ENCODE results near the gene LTB4R2. TPM values are rescaled to one million over a fixed set of nuclear protein-coding genes. Genes with fewer than 3 reads are reported as not detected.

Gene LTB4R2
- total RNA-seq, 4 donors from 2014 or later: 4.4 to 81.5 (median 7.1) TPM

DNA sequence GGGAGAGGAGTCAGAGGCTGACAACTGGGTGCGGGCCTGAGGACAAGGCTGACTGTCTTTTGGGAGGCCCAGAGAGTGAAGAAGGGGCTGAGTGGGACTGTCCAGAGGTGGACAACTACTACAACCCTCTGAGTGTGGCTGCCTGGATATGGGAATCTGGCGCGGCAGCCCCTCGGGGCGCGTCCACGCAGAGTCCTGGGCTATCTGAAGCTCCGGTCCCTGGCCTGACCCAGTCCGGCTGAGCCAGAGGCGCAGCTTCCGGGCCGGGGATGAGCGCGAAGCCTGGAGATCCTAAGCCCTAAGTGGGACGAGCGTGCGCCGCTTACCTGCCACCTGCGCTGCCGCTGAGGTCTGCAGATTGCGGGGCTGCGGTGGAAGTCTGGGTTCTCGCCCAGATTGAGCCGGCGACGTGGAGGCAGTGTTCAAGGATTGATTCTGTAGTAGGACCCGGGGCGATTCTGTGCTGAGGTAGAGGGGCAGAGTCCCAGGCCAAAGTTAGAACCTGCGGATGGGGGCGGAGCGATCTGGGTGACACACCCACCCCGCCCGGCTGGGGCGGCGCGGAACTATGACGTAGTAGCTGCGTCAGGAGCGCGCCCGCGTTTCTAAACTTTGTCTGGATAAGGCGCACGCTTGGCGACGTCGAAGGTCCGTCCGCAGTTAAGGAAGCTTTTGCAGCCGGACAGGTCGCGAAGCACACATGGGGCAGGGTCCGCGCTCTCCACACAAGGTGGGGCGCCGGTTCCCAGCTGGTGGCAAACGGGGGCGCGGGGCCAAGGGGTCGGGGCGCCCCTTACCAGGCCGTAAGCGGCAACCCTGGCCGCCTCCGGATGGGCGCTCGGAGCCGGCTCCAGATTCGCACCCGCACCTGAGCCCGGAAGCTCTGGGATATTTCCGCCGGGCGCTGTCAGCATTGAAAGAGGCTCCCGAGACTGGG lies 10.4 kb upstream of the LTB4R2 start, which contains the start of the genes DHRS1 and NOP9:
Gene DHRS1 (minus strand): TSS at position 526 of the 937 bp plus-strand sequence. CDS start 674 bp downstream, outside the sequence.
Gene NOP9 (plus strand): TSS at position 596 of the 937 bp plus-strand sequence. CDS start 105 bp downstream, at position 701.
- peak; percentile 96 for DNase-seq
- 0 to 1% methylated on average over 1 to 65 of the region's 75 CpGs for WGBS, 2 donors (ENCODE audit: low coverage in 1 of 2)

DNA sequence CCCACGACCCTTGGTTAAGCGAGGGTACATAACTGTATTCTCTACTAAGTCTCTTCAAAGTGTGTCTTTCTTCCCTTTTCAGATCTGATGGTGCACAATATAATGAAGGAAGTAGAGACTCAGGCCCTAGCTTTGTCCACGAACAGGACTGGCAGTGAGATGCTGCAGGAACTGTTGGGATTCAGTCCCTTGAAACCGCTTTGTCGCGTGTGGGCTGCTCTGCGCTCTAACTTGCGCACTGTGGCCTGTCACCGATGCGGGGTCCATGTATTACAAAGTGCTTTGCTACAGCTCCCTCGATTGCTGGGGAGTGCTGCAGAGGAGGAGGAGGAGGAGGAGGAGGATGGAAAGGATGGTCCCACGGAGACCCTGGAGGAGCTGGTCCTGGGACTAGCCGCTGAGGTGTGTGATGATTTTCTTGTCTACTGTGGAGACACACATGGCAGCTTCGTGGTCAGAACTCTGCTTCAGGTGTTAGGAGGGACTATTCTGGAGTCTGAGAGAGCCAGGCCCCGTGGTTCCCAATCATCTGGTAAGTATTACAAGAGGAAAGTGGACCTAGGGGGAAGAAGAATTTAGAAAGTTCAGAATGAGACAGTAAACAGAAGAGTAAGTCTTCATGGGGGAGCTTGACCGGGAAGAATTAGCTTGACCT lies 9.5 kb upstream of the LTB4R2 start:
- Histone ChIP-seq H3K27me3 (no peaks in the 10 kb centered on the region), H3K27ac (peak overlapping the region; percentile 89 to 94 (median 92)), H3K4me1 (peaks cover 18 to 43% (median 24%) of the 10 kb centered on the region in 4 donors), H3K9me3 (no peaks in the 10 kb centered on the region), H3K36me3 (peaks cover 0 to 46% (median 23%) of the 10 kb centered on the region in 4 donors), H3K4me3 (peak overlapping the region; percentile 72 to 96 (median 84))
- intact Hi-C loops (cut with DNase I; ENCODE audit: low total_unique reads): no loop called here
- no peak for DNase-seq
- TF ChIP-seq CTCF (IDR thresholded peaks at IDR 0.05): no peak
- no peak for TF ChIP-seq POLR2A (IDR thresholded peaks at IDR 0.05)
- no peak for TF ChIP-seq POLR2AphosphoS5 (IDR thresholded peaks at IDR 0.05)
- no peak for TF ChIP-seq EP300 (IDR thresholded peaks at IDR 0.05; ENCODE audit: low read depth)
- WGBS, 2 donors (ENCODE audit: low coverage in 1 of 2): 26 to 33% methylated on average over 3 to 16 of the region's 16 CpGs
- in situ Hi-C loops (cut with MboI; ENCODE audit: low pct_ligation_motif_present in 1 of 4, low pct_unique_long_range_greater_than_20kb in 1 of 4, low sequenced_read_pairs in 3 of 4): no loop called here

More for the DNA sequence above, 10.4 kb upstream of the LTB4R2 start, which contains the start of the genes DHRS1 and NOP9:
- Histone ChIP-seq H3K27me3 (no peaks in the 10 kb centered on the region), H3K4me1 (peaks cover 18 to 43% (median 24%) of the 10 kb centered on the region in 4 donors), H3K4me3 (peak within 1 kb of the TSS; percentile 72 to 96 (median 84)), H3K36me3 (peaks cover 0 to 40% (median 18%) of the 10 kb centered on the region in 4 donors), H3K9me3 (no peaks in the 10 kb centered on the region), H3K27ac (peak within 1 kb of the TSS; percentile 89 to 94 (median 92))
- in situ Hi-C loops (cut with MboI; ENCODE audit: low pct_ligation_motif_present in 1 of 4, low pct_unique_long_range_greater_than_20kb in 1 of 4, low sequenced_read_pairs in 3 of 4): loop anchor here in 1 of 4 donors (5.0 kb wide), 1 partner anchor 57 kb away; the partner anchor contains the start of gene TINF2
- peak; percentile 86 for TF ChIP-seq POLR2A (IDR thresholded peaks at IDR 0.05)
- no peak for TF ChIP-seq EP300 (IDR thresholded peaks at IDR 0.05; ENCODE audit: low read depth)
- TF ChIP-seq POLR2AphosphoS5 (IDR thresholded peaks at IDR 0.05): peak; percentile 94 to 97 (median 97)
- intact Hi-C loops (cut with DNase I; ENCODE audit: low total_unique reads): loop anchor here (5.0 kb wide), 1 partner anchor 162 kb away; the partner anchor contains the start of gene PSME1

DNA sequence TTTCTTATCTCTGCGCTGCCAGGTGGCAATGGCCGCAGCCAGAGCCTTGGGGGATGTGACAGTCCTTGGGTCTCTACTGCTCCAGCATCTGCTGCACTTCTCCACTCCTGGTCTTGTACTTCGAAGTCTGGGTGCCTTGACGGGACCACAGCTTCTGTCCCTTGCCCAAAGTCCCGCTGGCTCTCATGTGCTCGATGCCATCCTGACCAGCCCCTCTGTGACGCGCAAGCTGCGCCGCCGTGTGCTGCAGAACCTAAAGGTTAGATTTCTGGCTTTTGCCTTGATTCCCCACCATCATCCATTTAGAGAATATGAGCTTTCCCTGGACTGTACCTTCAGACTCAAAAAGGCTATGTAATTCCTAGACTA lies 5.9 kb upstream of the LTB4R2 start:
- Histone ChIP-seq H3K27ac (no peak overlapping the region), H3K9me3 (no peaks in the 10 kb centered on the region), H3K4me1 (peaks cover 12 to 38% (median 32%) of the 10 kb centered on the region in 4 donors), H3K36me3 (peaks cover 0 to 47% (median 22%) of the 10 kb centered on the region in 4 donors), H3K4me3 (no peak overlapping the region), H3K27me3 (no peaks in the 10 kb centered on the region)
- no peak for DNase-seq
- intact Hi-C loops (cut with DNase I; ENCODE audit: low total_unique reads): no loop called here
- 95 to 98% methylated on average over 6 to 11 of the region's 11 CpGs for WGBS, 2 donors (ENCODE audit: low coverage in 1 of 2)
- TF ChIP-seq CTCF (IDR thresholded peaks at IDR 0.05) (no peak), EP300 (IDR thresholded peaks at IDR 0.05; ENCODE audit: low read depth) (no peak), POLR2AphosphoS5 (IDR thresholded peaks at IDR 0.05) (no peak), POLR2A (IDR thresholded peaks at IDR 0.05) (no peak)
- in situ Hi-C loops (cut with MboI; ENCODE audit: low pct_ligation_motif_present in 1 of 4, low pct_unique_long_range_greater_than_20kb in 1 of 4, low sequenced_read_pairs in 3 of 4): no loop called here

- intact Hi-C loops (cut with DNase I; ENCODE audit: low total_unique reads) (no loop called here), in situ Hi-C loops (cut with MboI; ENCODE audit: low pct_ligation_motif_present in 1 of 4, low pct_unique_long_range_greater_than_20kb in 1 of 4, low sequenced_read_pairs in 3 of 4) (no loop called here)
- Histone ChIP-seq H3K27ac (peak overlapping the region; percentile 70 to 78 (median 76)), H3K4me3 (no peak overlapping the region), H3K27me3 (no peaks in the 10 kb centered on the region), H3K4me1 (peaks cover 19 to 50% (median 46%) of the 10 kb centered on the region in 4 donors), H3K9me3 (no peaks in the 10 kb centered on the region), H3K36me3 (peaks cover 0 to 37% (median 18%) of the 10 kb centered on the region in 4 donors)
- DNase-seq: no peak
- TF ChIP-seq POLR2A (IDR thresholded peaks at IDR 0.05) (no peak), EP300 (IDR thresholded peaks at IDR 0.05; ENCODE audit: low read depth) (no peak), CTCF (IDR thresholded peaks at IDR 0.05) (no peak), POLR2AphosphoS5 (IDR thresholded peaks at IDR 0.05) (no peak)
- 83 to 100% methylated on average over 1 to 11 of the region's 11 CpGs for WGBS, 2 donors (ENCODE audit: low coverage in 1 of 2)
Observed at GRCh38 chr14:24307156-24307574, 2.8 kb upstream of the LTB4R2 start.
